Astrocyte (in vitro differentiated cells and primary cell): Measurements from ENCODE around the gene CNOT3.

Experiments used
- CTCF ChIP-seq: IDR thresholded peaks from 2 replicates; pipeline ENCODE4 v1.5.1; 2011; ENCODE audit warnings: low read depth, mild to moderate bottlenecking, inconsistent platforms, low read length, moderate library complexity; ENCODE audit not compliant: insufficient read depth
- EZH2 ChIP-seq: IDR thresholded peaks from 2 replicates; pipeline ENCODE4 v1.6.1; 2012; ENCODE audit warnings: mild to moderate bottlenecking, low read length, inconsistent platforms; ENCODE audit not compliant: insufficient read depth

- TF ChIP-seq CTCF: no peak
- no peak for TF ChIP-seq EZH2
Observed at GRCh38 chr19:54201172-54201701, 63.7 kb downstream of the CNOT3 start.
